HepG2 (cell line): Measurements from ENCODE around the gene DIPK1A. TPM values are rescaled to one million over a fixed set of nuclear protein-coding genes. Genes with fewer than 3 reads are reported as not detected.

Experiments used
- ATAC-seq: fragments of 200-7000 bp; cut with Tn5 transposase; 3 replicates; pipeline ENCODE4 v1.9.1; 2020; ENCODE audit warnings: mild to moderate bottlenecking, moderate library complexity
- BruUV-seq: library from RNA; stranded (reverse); fragments of 400-500 nt; replicated peaks from 2 replicates; lab custom pipeline; 2021; lab: Mats Ljungman, UMichigan
- CTCF ChIA-PET: fragments of 300-600 bp; formaldehyde crosslinking; extraction: SDS; loops from one replicate; lab custom pipeline; 2021; ENCODE audit warnings: low total read pairs, inconsistent platforms, low intra/inter-chr PET ratio; lab: Yijun Ruan, JAX
- POLR2A ChIA-PET: fragments of 350-600 bp; sonication (Branson Sonifier 250); formaldehyde crosslinking; loops from one replicate; lab custom pipeline; 2020; ENCODE audit warnings: antibody characterized with exemption, inconsistent platforms; lab: Yijun Ruan, JAX
- DNase-seq: peaks from one replicate; pipeline ENCODE4 v3.0.0-alpha.2; 2015; ENCODE audit warnings: low spot score
- FAIRE-seq: peaks from 3 replicates; lab custom pipeline; 2011; peaks lifted over from hg19 to GRCh38; lab: Jason Lieb, UNC
- H2AFZ ChIP-seq: one replicate; pipeline ENCODE4 v1.6.1; 2011; ENCODE audit warnings: low read length, inconsistent platforms
- H3K27ac ChIP-seq: fragments of 300-600 bp; 3 replicates; pipeline ENCODE4 v1.8.0; 2011; ENCODE audit warnings: mixed run types, mild to moderate bottlenecking, mixed read lengths, low read length, inconsistent platforms; ENCODE audit not compliant: insufficient read depth; ENCODE audit errors: extremely low read length
- H3K27me3 ChIP-seq, 2 experiments: fragments of 200-600 bp in 1 of 2; 2 replicates in 1 of 2; 3 replicates in 1 of 2; pipeline versions ENCODE4 v1.6.0 to v1.8.0; 2011; ENCODE audit warnings: low read length in 2 of 2, mild to moderate bottlenecking in 2 of 2, moderate library complexity in 2 of 2, inconsistent platforms in 1 of 2; ENCODE audit not compliant: insufficient read depth in 2 of 2, control insufficient read depth in 1 of 2
- H3K36me3 ChIP-seq, 2 experiments: fragments of 200-600 bp in 1 of 2; replicated peaks in 1 of 2; 2 replicates in 1 of 2; 3 replicates in 1 of 2; pipeline versions ENCODE4 v1.5.1 to v1.8.0; 2011; ENCODE audit warnings: low read length in 2 of 2, inconsistent platforms in 1 of 2; ENCODE audit not compliant: insufficient read depth in 2 of 2, control insufficient read depth in 1 of 2
- H3K4me1 ChIP-seq: 2 replicates; pipeline ENCODE4 v1.5.1; 2012; ENCODE audit warnings: low read length, inconsistent platforms; ENCODE audit not compliant: insufficient read depth
- H3K4me2 ChIP-seq: 2 replicates; pipeline ENCODE4 v1.6.0; 2011; ENCODE audit warnings: low read depth, low read length, inconsistent platforms
- H3K4me3 ChIP-seq, 3 experiments: fragments of 200-600 bp in 1 of 3; sonication (generic), shearing (Covaris generic) in 1 of 3; replicated peaks in 1 of 3; 2 replicates each; pipeline ENCODE4 v1.5.1; 2011 to 2016; ENCODE audit warnings: low read length in 3 of 3, inconsistent platforms in 2 of 3, low read depth in 2 of 3, mild to moderate bottlenecking in 2 of 3, control low read depth in 1 of 3, mixed read lengths in 1 of 3; ENCODE audit not compliant: insufficient read depth in 1 of 3
- H3K79me2 ChIP-seq: one replicate; pipeline ENCODE4 v1.6.1; 2011; ENCODE audit warnings: low read length, inconsistent platforms; ENCODE audit not compliant: insufficient read depth
- H3K9ac ChIP-seq: 2 replicates; pipeline ENCODE4 v1.6.0; 2011; ENCODE audit warnings: mild to moderate bottlenecking, low read depth, low read length, inconsistent platforms; ENCODE audit not compliant: insufficient read depth
- H3K9me3 ChIP-seq: 2 replicates; pipeline ENCODE4 v1.5.1; 2012; ENCODE audit warnings: mild to moderate bottlenecking, low read length
- H4K20me1 ChIP-seq: 2 replicates; pipeline ENCODE4 v1.6.0; 2011; ENCODE audit warnings: inconsistent platforms, mild to moderate bottlenecking, low read length, moderate library complexity; ENCODE audit not compliant: insufficient read depth
- ZNF253 ChIP-seq: sonication (generic); formaldehyde crosslinking; IDR thresholded peaks from 2 replicates; pipeline ENCODE4 v1.8.0; 2022; ENCODE audit warnings: mild to moderate bottlenecking, missing genetic modification reagents, borderline replicate concordance
- WGBS: methylation state at CpG from one replicate; pipeline ENCODE4 v1.1.6; 2017; ENCODE audit warnings: low lambda C conversion rate; 5-methylcytosine and 5-hydroxymethylcytosine counted together
- in situ Hi-C: cut with HindIII; loops from 2 replicates; pipeline ENCODE4 v1.10.0; 2017; ENCODE audit warnings: low pct_unique_long_range_greater_than_20kb; ENCODE audit not compliant: extremely low pct_ligation_motif_present
- intact Hi-C: fragments of 100-400 bp; cut with micrococcal nuclease; formaldehyde crosslinking; loops from one replicate; pipeline ENCODE4 v1.10.0; 2022; ENCODE audit not compliant: unreplicated experiment
- polyA plus RNA-seq, 8 experiments: library from polyadenylated mRNA; depleted of rRNA in 3 of 8; stranded (reverse) in 7 of 8; unstranded in 1 of 8; fragments of >200 nt; fragmentation: Illumina TruSeq in 4 of 8; extraction: Trizol in 4 of 8; gene quantifications; 2 replicates each; pipeline versions ENCODE4 v1.2.1 to v1.2.3, GENCODE V29; 2011 to 2016; ENCODE audit warnings: low read depth in 4 of 8, missing spikeins in 1 of 8, mixed read lengths in 1 of 8; ENCODE audit not compliant: insufficient read depth in 1 of 8
- total RNA-seq, 5 experiments: library from RNA; depleted of rRNA; stranded (reverse); fragments of >200 nt; fragmentation: Illumina TruSeq; extraction: Trizol; gene quantifications; 2 replicates each; pipeline ENCODE4 v1.2.3, GENCODE V29; 2016; ENCODE audit warnings: low read depth in 1 of 5
- TF ChIP-seq, protein P1 (sequence below): sonication (generic); formaldehyde crosslinking; IDR thresholded peaks from 2 replicates; pipeline ENCODE4 v1.4.0; 2020; ENCODE audit warnings: mild to moderate bottlenecking, missing genetic modification reagents
- TF ChIP-seq, protein P2 (sequence below): sonication (generic); formaldehyde crosslinking; IDR thresholded peaks from 2 replicates; pipeline ENCODE4 v1.5.0; 2020; ENCODE audit warnings: missing genetic modification reagents

DIPK1A gene
- total and polyA plus RNA-seq, 2 of the 13 experiments (the other 11 are each of a cell fraction or from before 2014, with no cell fraction given): 8.4 TPM

DNA sequence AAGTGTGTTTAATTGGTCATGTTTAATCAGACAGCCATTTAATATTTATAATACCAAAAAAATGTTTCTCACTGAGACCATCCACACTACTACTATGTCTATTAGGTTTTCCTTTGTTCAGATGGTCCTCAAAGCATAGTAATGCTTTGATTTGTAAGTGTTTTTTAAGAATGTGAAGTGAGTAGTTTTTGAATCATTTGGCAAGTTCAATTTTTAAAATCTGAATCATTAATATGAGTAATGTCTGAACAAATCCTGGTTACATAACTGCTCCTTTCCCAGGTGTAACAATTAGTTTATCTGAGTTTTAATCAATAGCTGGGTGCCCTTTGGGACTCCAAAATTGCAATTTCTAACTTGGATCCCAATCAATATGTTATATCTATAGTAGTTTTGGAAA is 152.9 kb downstream of the DIPK1A start (continued):
- no peak for TF ChIP-seq ZNF253 (CRISPR knock-in tag)
- TF ChIP-seq, all 625 proteins: peak for 0

DNA sequence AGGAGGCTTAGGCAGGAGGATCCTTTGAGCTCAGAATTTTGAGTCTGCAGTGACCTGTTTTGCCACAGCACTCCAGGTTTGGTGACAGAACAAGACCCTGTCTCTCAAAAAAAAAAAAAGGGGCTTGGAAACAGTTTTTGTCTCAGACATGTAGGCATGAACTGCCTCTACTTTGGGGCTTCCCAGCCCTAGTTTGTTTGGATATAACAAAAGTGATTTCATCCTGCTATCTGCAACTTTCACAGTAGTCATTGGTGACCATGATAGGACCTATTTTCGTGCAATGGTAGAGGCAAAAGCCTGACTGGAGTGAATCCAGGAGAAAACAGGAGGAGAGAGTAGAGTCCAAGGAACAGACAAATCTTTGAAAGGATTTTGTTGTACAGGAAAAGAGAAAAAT is 156.0 kb downstream of the DIPK1A start:
- BruUV-seq: no TSS peak
- in situ Hi-C loops: no loop called here
- no peaks in the 10 kb centered on the region for H3K36me3 ChIP-seq
- TF ChIP-seq, protein P1, sequence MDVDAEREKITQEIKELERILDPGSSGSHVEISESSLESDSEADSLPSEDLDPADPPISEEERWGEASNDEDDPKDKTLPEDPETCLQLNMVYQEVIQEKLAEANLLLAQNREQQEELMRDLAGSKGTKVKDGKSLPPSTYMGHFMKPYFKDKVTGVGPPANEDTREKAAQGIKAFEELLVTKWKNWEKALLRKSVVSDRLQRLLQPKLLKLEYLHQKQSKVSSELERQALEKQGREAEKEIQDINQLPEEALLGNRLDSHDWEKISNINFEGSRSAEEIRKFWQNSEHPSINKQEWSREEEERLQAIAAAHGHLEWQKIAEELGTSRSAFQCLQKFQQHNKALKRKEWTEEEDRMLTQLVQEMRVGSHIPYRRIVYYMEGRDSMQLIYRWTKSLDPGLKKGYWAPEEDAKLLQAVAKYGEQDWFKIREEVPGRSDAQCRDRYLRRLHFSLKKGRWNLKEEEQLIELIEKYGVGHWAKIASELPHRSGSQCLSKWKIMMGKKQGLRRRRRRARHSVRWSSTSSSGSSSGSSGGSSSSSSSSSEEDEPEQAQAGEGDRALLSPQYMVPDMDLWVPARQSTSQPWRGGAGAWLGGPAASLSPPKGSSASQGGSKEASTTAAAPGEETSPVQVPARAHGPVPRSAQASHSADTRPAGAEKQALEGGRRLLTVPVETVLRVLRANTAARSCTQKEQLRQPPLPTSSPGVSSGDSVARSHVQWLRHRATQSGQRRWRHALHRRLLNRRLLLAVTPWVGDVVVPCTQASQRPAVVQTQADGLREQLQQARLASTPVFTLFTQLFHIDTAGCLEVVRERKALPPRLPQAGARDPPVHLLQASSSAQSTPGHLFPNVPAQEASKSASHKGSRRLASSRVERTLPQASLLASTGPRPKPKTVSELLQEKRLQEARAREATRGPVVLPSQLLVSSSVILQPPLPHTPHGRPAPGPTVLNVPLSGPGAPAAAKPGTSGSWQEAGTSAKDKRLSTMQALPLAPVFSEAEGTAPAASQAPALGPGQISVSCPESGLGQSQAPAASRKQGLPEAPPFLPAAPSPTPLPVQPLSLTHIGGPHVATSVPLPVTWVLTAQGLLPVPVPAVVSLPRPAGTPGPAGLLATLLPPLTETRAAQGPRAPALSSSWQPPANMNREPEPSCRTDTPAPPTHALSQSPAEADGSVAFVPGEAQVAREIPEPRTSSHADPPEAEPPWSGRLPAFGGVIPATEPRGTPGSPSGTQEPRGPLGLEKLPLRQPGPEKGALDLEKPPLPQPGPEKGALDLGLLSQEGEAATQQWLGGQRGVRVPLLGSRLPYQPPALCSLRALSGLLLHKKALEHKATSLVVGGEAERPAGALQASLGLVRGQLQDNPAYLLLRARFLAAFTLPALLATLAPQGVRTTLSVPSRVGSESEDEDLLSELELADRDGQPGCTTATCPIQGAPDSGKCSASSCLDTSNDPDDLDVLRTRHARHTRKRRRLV (CRISPR knock-in tag): 0 out of 2 replicates have a peak, but pooled peaks have one; percentile 8
- TF ChIP-seq, protein P2, sequence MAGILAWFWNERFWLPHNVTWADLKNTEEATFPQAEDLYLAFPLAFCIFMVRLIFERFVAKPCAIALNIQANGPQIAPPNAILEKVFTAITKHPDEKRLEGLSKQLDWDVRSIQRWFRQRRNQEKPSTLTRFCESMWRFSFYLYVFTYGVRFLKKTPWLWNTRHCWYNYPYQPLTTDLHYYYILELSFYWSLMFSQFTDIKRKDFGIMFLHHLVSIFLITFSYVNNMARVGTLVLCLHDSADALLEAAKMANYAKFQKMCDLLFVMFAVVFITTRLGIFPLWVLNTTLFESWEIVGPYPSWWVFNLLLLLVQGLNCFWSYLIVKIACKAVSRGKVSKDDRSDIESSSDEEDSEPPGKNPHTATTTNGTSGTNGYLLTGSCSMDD: no peak
- no peaks in the 10 kb centered on the region for H3K27me3 ChIP-seq
- ATAC-seq: no peak
- no peak for FAIRE-seq
- intact Hi-C loops: no loop called here
- no peaks in the 10 kb centered on the region for H3K79me2 ChIP-seq
- no peaks in the 10 kb centered on the region for H4K20me1 ChIP-seq
- ChIA-PET CTCF (no interaction called here), POLR2A (interaction anchor here (1.4 kb wide), 1 partner anchor 26 kb away, joined by 5 read pairs; the partner anchor contains the start of gene RPL5)
- no peak overlapping the region for H2AFZ ChIP-seq
- H3K9ac ChIP-seq: no peak overlapping the region
- H3K4me2 ChIP-seq: peak overlapping the region; percentile 53
- no peaks in the 10 kb centered on the region for H3K9me3 ChIP-seq
- H3K4me1 ChIP-seq: peaks cover 17% of the 10 kb centered on the region
- H3K27ac ChIP-seq: no peak overlapping the region
- no peak for DNase-seq
- WGBS: 45% methylated on average over 1 of the region's 1 CpG
- H3K4me3 ChIP-seq: no peak overlapping the region
